Neuron (in vitro differentiated cells): ENCODE results near the gene PIR.

Experiments used
- H2AFZ ChIP-seq: one replicate; pipeline ENCODE4 v1.6.1; 2013; ENCODE audit warnings: low read depth, mild to moderate bottlenecking, inconsistent platforms, low read length, moderate library complexity
- H3K27me3 ChIP-seq: one replicate; pipeline ENCODE4 v1.6.1; 2013; ENCODE audit warnings: low read length; ENCODE audit not compliant: insufficient read depth
- H3K36me3 ChIP-seq: one replicate; pipeline ENCODE4 v1.6.1; 2013; ENCODE audit warnings: low read length; ENCODE audit not compliant: insufficient read depth
- H3K4me1 ChIP-seq: one replicate; pipeline ENCODE4 v1.6.1; 2013; ENCODE audit warnings: low read length; ENCODE audit not compliant: insufficient read depth
- H3K4me3 ChIP-seq: 2 replicates; pipeline ENCODE4 v1.5.1; 2013; ENCODE audit warnings: mild to moderate bottlenecking, low read length, moderate library complexity
- H3K9me3 ChIP-seq: one replicate; pipeline ENCODE4 v1.6.1; 2013; ENCODE audit warnings: low read length

PIR gene

GRCh38 chrX:15349046-15349445 lies 144.1 kb downstream of the PIR start:
- H3K27me3 ChIP-seq: no peaks in the 10 kb centered on the region
- peaks cover 3% of the 10 kb centered on the region for H3K4me1 ChIP-seq
- H3K9me3 ChIP-seq: no peaks in the 10 kb centered on the region
- H3K4me3 ChIP-seq: no peak overlapping the region
- no peaks in the 10 kb centered on the region for H3K36me3 ChIP-seq
- no peak overlapping the region for H2AFZ ChIP-seq

DNA sequence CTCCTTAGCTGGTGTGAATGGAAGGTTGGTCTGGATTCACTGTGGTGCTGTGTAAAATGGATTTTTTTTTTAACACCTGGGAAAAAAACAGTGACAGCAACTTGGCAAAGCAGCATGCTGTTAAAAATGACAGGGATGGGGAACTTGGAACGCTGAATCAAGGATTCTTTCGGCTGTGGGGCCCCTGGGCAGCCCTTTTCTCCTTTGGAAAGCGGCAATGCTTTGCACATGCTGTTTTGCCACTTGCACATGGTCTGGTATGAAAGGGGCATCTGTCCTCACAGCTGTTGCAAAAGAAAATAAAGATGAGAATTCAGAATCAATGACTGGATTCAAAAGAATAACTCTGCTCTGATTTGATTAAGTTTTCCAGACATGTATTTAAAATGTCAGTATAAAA lies 147.2 kb downstream of the PIR start:
- no peak overlapping the region for H2AFZ ChIP-seq
- peaks cover 9% of the 10 kb centered on the region for H3K4me1 ChIP-seq
- no peaks in the 10 kb centered on the region for H3K27me3 ChIP-seq
- H3K36me3 ChIP-seq: no peaks in the 10 kb centered on the region
- H3K9me3 ChIP-seq: no peaks in the 10 kb centered on the region
- H3K4me3 ChIP-seq: no peak overlapping the region

DNA sequence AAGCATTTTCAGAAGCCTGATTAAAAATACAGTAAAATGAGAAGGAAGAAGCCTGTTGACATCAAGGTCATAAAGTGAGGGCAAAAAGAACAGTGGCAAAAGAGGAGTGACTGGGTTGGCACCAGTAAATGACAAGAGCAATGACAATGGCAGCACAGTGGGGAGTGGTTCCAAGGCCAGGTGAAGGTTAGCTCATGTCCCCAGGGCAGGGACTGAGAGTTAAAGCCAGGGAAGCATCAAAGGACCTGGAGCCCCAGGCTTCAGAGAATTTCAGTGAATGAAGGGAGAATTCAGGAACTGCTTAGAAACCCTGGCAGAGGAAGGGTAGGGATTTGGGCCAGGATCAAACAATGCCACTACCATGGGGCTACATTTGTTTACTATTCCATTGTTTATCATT lies 149.0 kb downstream of the PIR start:
- Histone ChIP-seq H3K9me3 (no peaks in the 10 kb centered on the region), H3K4me1 (peaks cover 26% of the 10 kb centered on the region), H3K36me3 (no peaks in the 10 kb centered on the region), H3K4me3 (no peak overlapping the region), H2AFZ (no peak overlapping the region), H3K27me3 (no peaks in the 10 kb centered on the region)

DNA sequence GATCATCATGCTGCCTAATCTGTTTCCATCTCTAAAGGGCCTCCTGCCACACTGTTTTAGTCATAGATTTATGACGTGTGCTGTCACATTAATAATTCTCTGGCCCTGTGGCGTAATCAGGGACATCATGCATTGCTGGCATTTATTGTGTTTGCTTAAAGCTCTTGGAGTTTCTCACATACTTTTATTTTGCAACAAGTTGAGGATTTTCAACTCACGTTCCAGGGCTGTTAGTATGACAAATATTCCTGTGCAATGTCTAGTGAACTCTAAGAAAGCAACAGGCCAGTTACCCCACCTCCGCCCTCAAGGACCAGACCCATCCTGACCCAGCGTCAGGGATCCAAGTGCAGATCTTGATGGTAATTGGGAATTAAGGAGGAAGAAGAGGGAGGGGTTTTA lies 150.1 kb downstream of the PIR start:
- Histone ChIP-seq H3K27me3 (no peaks in the 10 kb centered on the region), H3K4me3 (no peak overlapping the region), H2AFZ (no peak overlapping the region), H3K36me3 (no peaks in the 10 kb centered on the region), H3K4me1 (peaks cover 26% of the 10 kb centered on the region), H3K9me3 (no peaks in the 10 kb centered on the region)

DNA sequence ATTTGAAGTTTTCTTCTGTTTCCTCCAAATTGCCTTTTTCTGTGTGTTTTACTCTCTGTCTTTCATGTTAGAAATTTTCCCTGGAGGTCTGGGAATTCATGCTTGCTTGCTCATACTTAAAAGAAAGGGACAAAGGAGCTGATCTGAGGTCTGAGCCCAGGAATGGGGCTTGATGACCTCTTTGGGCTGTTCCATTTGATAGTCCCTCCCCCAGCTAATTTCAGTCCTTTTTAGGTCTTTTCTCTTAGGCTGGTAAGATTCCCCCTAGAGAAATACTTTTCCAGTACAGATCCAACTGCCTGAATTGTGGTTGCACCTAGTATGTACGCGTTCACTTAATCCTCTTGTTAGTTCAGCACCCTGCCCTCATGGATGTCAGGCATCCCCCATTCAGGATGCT lies 152.3 kb downstream of the PIR start:
- no peak overlapping the region for H2AFZ ChIP-seq
- H3K36me3 ChIP-seq: no peaks in the 10 kb centered on the region
- H3K4me1 ChIP-seq: peaks cover 28% of the 10 kb centered on the region
- H3K27me3 ChIP-seq: no peaks in the 10 kb centered on the region
- no peaks in the 10 kb centered on the region for H3K9me3 ChIP-seq
- H3K4me3 ChIP-seq: no peak overlapping the region

- Histone ChIP-seq H3K9me3 (no peaks in the 10 kb centered on the region), H3K27me3 (no peaks in the 10 kb centered on the region), H3K36me3 (peaks cover 2% of the 10 kb centered on the region), H3K4me3 (peak overlapping the region; percentile 62), H2AFZ (peak overlapping the region; percentile 38), H3K4me1 (peaks cover 19% of the 10 kb centered on the region)
These were observed 157.1 kb downstream of the PIR start for GRCh38 chrX:15336023-15336413.

GRCh38 chrX:15335135-15336022 lies 157.8 kb downstream of the PIR start, which contains the start of gene PIGA:
TSS of gene PIGA (minus strand) at chrX:15335523. CDS start at chrX:15331930, 3,593 bp downstream.
- Histone ChIP-seq H3K4me1 (peaks cover 13% of the 10 kb centered on the region), H3K9me3 (no peaks in the 10 kb centered on the region), H3K4me3 (peak within 1 kb of the TSS; percentile 62), H2AFZ (peak within 1 kb of the TSS; percentile 38), H3K36me3 (peaks cover 2% of the 10 kb centered on the region), H3K27me3 (no peaks in the 10 kb centered on the region)
